AG09319 (cell line): ENCODE results near the gene MORF4L1.

Source experiments
- DNase-seq: peaks from one replicate; pipeline ENCODE4 v3.0.0-alpha.2; 2010; ENCODE audit warnings: low read depth; ENCODE audit errors: extremely low read depth
- TF ChIP-seq, protein P1 (sequence below): IDR thresholded peaks from 2 replicates; pipeline ENCODE4 v1.5.1; 2011; ENCODE audit warnings: low read depth, mild to moderate bottlenecking, inconsistent platforms, low read length, moderate library complexity

Gene MORF4L1

DNA sequence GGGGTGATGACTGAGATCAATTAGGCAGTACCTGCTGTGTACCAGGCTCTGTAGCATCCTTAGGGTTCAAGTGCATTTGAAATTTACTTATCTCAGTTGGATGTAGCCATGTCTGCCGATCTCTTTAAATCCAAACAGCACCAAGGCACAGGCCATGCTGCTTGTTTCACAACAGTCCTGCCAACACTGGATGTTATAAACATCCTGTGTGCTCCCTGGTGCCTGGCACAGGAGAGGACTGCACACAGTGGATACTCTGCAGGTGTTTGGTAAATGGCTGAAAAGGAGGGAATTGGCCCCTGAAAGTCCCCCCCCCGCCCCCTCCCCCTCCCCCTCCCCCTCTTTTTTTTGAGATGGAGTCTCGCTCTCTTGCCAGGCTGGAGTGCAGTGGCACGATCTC lies 45.2 kb downstream of the MORF4L1 start:
- TF ChIP-seq, protein P1, sequence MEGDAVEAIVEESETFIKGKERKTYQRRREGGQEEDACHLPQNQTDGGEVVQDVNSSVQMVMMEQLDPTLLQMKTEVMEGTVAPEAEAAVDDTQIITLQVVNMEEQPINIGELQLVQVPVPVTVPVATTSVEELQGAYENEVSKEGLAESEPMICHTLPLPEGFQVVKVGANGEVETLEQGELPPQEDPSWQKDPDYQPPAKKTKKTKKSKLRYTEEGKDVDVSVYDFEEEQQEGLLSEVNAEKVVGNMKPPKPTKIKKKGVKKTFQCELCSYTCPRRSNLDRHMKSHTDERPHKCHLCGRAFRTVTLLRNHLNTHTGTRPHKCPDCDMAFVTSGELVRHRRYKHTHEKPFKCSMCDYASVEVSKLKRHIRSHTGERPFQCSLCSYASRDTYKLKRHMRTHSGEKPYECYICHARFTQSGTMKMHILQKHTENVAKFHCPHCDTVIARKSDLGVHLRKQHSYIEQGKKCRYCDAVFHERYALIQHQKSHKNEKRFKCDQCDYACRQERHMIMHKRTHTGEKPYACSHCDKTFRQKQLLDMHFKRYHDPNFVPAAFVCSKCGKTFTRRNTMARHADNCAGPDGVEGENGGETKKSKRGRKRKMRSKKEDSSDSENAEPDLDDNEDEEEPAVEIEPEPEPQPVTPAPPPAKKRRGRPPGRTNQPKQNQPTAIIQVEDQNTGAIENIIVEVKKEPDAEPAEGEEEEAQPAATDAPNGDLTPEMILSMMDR, result no peak
- DNase-seq, result no peak

DNA sequence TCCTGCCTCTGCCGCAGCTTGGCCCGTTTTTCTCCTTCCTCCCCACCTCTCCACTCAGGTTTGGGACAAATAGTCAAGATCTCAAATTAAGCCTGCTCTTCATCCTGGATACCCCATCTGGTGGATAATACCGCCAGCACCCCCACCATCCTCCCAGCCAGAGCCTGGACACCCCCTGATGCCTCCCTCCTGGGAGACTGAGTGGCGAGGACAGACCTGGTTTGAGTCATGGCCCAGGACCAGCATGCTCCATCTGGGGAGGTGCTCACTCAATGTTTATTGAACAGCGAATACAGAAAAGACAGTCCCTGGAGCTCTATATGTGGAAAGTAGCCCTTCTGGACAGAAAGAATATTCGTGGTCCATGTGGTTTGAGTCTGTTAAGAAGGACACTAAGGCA lies 48.8 kb downstream of the MORF4L1 start:
- TF ChIP-seq, protein P1, result no peak

DNA sequence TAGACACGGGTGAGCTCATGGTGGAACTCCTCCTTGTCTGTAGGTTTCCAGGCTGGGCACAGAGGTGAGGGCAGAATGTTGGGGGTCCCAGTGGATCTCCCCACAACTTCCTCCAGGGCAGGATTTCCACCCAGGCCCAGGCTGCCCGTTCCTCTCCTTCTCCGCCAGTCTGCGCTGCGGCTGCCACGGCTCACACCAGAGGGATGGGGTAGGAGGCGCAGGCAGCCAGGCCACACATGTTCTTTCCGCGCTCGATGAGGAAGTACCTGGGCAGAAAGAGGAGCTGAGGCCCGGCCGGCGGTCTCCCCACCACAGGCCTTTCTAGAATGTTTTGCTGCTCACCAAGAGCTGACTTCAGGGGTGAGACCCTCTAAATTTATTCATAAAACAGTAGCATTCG lies 49.2 kb downstream of the MORF4L1 start:
- TF ChIP-seq, protein P1, result no peak
- DNase-seq, result no peak

More for the DNA sequence above, 48.8 kb downstream of the MORF4L1 start:
- no peak for DNase-seq

DNA sequence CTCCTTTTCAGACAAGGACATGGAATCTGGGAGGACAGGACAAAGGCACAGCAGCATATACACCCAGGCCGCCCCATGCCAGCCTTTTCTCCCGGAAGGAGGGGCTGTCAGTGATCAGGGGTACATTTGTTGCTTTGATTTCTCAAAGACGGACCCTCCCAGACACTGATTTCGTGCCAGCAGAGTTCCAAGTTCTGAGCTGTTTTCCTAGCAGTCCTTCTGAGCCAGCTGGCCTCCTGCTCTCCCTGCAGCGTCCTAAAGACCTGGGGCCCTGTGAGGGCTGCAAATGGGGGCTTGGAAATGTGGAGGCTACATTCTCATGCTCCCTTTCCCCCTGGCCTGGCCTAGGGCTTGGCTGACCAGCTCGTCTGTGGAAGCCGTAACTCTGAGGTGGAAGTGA lies 49.8 kb downstream of the MORF4L1 start:
- no peak for DNase-seq
- TF ChIP-seq, protein P1, result no peak

DNA sequence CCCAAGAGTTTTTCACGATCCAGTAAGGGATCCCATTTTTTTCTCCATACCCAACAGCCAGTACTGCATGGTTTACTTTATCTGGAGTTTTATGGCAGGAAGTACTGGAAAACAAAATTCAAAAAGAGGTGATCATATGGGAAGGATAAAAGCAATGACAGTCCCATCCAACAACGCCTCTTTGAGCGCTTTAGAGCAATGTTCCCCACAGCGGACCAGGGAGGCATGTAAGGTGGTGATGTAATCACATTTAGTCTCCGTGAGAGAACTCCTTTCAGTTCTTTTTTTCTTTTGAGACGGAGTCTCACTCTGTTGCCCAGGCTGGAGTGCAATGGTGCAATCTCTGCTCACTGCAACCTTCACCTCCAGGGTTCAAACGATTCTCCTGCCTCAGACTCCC lies 50.3 kb downstream of the MORF4L1 start:
- TF ChIP-seq, protein P1, result no peak
- no peak for DNase-seq

DNA sequence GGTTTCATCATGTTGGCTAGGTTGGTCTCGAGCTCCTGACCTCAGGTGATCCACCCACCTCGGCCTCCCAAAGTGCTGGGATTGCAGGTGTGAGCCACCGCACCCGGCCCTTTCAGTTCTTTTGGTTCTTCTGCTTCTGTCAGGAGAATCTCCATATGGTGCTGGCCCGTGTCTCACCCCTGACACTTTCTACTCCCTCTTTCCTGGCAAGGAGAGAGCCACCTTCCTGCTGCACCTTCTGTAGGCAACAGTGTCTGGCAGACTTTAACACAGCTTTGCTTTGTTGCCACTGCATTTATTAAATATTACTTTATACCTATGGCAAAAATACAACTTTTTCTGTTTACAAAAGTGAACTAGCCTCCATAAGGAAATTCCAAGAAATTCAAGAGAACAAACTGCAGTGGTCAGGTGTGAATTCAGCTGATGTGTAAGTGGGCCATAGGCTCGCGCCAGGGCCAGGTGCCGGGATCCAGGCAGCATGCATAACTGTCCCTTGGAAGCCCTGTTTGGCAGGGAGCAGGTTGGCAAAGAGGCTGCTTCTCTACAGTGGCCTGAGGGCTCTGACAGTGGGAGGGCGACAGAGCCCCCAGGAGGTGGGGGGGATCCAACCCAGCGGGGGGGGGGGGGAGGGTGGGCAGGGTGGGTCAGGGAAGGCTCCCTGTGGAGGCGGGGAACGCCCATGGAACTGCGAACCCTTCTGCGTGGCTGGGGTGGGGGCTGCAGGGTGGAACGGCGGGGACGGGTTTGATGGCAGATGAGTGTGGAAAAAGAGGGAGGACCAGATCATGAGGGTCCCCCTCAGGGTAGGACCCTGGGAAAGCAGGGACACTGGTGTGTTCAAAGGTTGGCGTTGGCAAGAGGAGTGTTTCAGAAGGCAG lies 51.0 kb downstream of the MORF4L1 start:
- DNase-seq, result no peak
- TF ChIP-seq, protein P1, result no peak

DNA sequence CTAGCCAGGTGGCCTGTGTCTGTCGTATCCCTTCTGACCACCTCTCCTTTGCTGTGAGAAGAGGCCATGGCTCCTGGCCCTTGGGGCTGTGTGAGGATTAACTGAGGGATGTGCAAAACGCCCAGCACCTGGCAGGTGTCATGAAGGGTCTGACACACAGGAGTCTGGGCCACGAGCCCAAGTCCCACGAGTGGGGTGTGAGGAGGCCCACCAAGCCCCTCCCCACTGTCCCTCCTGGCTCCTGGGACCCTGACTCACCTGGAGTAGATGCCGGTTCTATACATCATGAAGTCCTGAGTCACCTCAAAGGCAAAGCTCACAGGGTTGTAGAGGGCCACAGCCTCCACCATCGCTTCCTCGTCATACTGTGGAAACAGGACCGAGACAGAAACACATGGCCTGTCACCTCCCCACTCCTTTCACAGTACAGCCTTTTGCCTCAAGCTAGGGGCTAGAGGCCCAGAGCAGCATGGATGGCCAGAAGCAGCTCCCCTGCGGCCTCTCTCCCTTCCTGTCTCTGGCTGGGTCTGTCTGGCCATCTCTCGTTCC lies 52.5 kb downstream of the MORF4L1 start:
- no peak for DNase-seq
- TF ChIP-seq, protein P1, result no peak
